Measurements from ENCODE around the gene FAM83B.

The FAM83B gene

DNA sequence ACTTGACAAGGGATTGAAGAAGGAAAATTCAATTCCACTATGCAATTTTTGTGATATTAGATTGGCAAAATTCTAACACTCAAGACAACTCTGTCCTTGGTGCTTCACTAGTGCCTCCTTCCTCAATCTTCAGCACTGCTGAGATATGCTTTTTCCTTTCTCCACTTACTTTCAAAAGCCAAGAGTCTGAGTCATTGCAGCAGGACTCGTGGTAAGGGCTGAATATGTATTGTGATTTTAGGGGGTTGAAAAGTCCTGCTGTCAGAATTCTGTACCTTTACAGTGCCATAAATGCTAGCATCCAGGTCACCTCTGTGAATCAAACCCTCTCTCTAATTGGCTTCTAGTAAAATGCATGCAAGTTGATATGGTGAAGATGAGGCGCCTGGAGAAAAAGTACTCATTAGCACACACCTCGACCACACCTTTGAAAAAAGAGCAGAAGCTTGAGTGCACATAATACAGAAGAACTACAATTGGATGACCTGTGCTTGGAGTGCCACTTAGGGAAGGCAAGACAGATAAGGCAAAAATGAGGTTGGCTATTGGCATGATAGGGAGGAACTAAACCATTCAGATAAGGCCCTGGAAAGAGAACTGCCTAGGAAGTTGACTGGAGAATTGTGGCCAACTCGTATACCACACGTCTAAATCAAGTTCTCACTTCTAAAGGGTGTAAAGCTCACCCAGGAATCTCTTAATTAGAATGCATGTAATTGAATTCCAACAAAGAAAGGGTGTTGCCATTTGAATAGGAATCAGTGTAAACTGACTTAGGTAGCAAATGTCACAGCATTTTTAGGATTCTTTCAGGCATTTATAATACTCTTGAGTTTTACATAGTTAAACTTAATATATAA, 43.6 kb upstream of the FAM83B start:
- TF ChIP-seq ZBTB20 (tag by site-specific recombination; IDR thresholded peaks at IDR 0.05) = peak; percentile 60; the same call in 1 of the 2 replicates
- TF ChIP-seq REST (tag by site-specific recombination; IDR thresholded peaks at IDR 0.05) = peak; percentile 88
- TF ChIP-seq PRDM1 (tag by site-specific recombination; IDR thresholded peaks at IDR 0.05) = peak; percentile 44; the same call in 1 of the 2 replicates
- TF ChIP-seq ZFP37 (tag by site-specific recombination; IDR thresholded peaks at IDR 0.05) = no peak
- TF ChIP-seq PRDM10 (tag by site-specific recombination; IDR thresholded peaks at IDR 0.05) = peak; percentile 59
- CTCF ChIA-PET = no interaction called here

GRCh38 chr6:54805077-54805476, 41.5 kb upstream of the FAM83B start:
- ChIA-PET CTCF (interaction anchor here (0.5 to 0.6 kb wide), 3 partner anchors 14 to 108 kb away, joined by 3 to 4 read pairs (median 3); no protein-coding TSS in a partner anchor), POLR2A (no interaction called here)
- Histone ChIP-seq H3K4me1 (ENCODE audit: control insufficient read depth, insufficient read depth, low read length) (peaks cover 10% of the 10 kb centered on the region), H3K9me3 (ENCODE audit: control insufficient read depth, insufficient read depth, low read depth, low read length) (no peaks in the 10 kb centered on the region), H3K4me3 (ENCODE audit: low read depth, low read length) (no peak overlapping the region), H3K27ac (ENCODE audit: extremely low read depth, low read depth, low read length) (no peak overlapping the region), H3K36me3 (ENCODE audit: control insufficient read depth in 2 of 2, insufficient read depth in 1 of 2, low read length in 2 of 2) (no peaks in the 10 kb centered on the region)
- TF ChIP-seq, protein P1, sequence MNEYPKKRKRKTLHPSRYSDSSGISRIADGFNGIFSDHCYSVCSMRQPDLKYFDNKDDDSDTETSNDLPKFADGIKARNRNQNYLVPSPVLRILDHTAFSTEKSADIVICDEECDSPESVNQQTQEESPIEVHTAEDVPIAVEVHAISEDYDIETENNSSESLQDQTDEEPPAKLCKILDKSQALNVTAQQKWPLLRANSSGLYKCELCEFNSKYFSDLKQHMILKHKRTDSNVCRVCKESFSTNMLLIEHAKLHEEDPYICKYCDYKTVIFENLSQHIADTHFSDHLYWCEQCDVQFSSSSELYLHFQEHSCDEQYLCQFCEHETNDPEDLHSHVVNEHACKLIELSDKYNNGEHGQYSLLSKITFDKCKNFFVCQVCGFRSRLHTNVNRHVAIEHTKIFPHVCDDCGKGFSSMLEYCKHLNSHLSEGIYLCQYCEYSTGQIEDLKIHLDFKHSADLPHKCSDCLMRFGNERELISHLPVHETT (tag by site-specific recombination; IDR thresholded peaks at IDR 0.05) = no peak
- TF ChIP-seq, protein P2, sequence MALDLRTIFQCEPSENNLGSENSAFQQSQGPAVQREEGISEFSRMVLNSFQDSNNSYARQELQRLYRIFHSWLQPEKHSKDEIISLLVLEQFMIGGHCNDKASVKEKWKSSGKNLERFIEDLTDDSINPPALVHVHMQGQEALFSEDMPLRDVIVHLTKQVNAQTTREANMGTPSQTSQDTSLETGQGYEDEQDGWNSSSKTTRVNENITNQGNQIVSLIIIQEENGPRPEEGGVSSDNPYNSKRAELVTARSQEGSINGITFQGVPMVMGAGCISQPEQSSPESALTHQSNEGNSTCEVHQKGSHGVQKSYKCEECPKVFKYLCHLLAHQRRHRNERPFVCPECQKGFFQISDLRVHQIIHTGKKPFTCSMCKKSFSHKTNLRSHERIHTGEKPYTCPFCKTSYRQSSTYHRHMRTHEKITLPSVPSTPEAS (tag by site-specific recombination; IDR thresholded peaks at IDR 0.05) = no peak
- TF ChIP-seq ZNF426 (tag by site-specific recombination; IDR thresholded peaks at IDR 0.05) (no peak), ZBTB21 (tag by site-specific recombination; IDR thresholded peaks at IDR 0.05) (no peak), OVOL3 (tag by site-specific recombination; IDR thresholded peaks at IDR 0.05) (no peak)
- TF ChIP-seq, protein P3, sequence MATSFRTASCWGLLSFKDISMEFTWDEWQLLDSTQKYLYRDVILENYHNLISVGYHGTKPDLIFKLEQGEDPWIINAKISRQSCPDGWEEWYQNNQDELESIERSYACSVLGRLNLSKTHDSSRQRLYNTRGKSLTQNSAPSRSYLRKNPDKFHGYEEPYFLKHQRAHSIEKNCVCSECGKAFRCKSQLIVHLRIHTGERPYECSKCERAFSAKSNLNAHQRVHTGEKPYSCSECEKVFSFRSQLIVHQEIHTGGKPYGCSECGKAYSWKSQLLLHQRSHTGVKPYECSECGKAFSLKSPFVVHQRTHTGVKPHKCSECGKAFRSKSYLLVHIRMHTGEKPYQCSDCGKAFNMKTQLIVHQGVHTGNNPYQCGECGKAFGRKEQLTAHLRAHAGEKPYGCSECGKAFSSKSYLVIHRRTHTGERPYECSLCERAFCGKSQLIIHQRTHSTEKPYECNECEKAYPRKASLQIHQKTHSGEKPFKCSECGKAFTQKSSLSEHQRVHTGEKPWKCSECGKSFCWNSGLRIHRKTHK (tag by site-specific recombination; IDR thresholded peaks at IDR 0.05) = no peak

More for the DNA sequence above, 43.6 kb upstream of the FAM83B start:
- Histone ChIP-seq H3K36me3 (ENCODE audit: control insufficient read depth in 2 of 2, insufficient read depth in 1 of 2, low read length in 2 of 2) (no peaks in the 10 kb centered on the region), H3K9me3 (ENCODE audit: control insufficient read depth, insufficient read depth, low read depth, low read length) (no peaks in the 10 kb centered on the region), H3K4me3 (ENCODE audit: low read depth, low read length) (no peak overlapping the region), H3K4me1 (ENCODE audit: control insufficient read depth, insufficient read depth, low read length) (peaks cover 10% of the 10 kb centered on the region), H3K27ac (ENCODE audit: extremely low read depth, low read depth, low read length) (no peak overlapping the region)
- POLR2A ChIA-PET = no interaction called here

Data from HEK293 (cell line).